ENCODE data around the gene VBP1. TPM values are rescaled to one million over a fixed set of nuclear protein-coding genes. Genes with fewer than 3 reads are reported as not detected.

Gene VBP1
- total RNA-seq, 1 experiment from 2014 or later = 50.5 TPM

- ATAC-seq = no peak
- ChIA-PET CTCF (no interaction called here), POLR2A (no interaction called here)
- DNase-seq (ENCODE audit: low spot score) = no peak
- H3K27me3 Mint-ChIP-seq (ENCODE audit: low read depth) = no peaks in the 10 kb centered on the region
- no peaks in the 10 kb centered on the region for H3K9me3 Mint-ChIP-seq
- no peak for TF ChIP-seq NR2C2 (CRISPR knock-in tag; IDR thresholded peaks at IDR 0.05)
- TF ChIP-seq SOX15 (CRISPR knock-in tag; IDR thresholded peaks at IDR 0.05) = no peak
- TF ChIP-seq EMX1 (CRISPR knock-in tag; IDR thresholded peaks at IDR 0.05) = no peak
- TF ChIP-seq AFF4 (CRISPR knock-in tag; IDR thresholded peaks at IDR 0.05; ENCODE audit: borderline replicate concordance) = no peak
- no peak for TF ChIP-seq NFATC4 (CRISPR knock-in tag; IDR thresholded peaks at IDR 0.05)
- TF ChIP-seq FOXK1 (CRISPR knock-in tag; IDR thresholded peaks at IDR 0.05) = no peak
- no peak for TF ChIP-seq ZSCAN18 (CRISPR knock-in tag; IDR thresholded peaks at IDR 0.05)
- TF ChIP-seq NFE2L1 (CRISPR knock-in tag; IDR thresholded peaks at IDR 0.05) = no peak
- no peak for TF ChIP-seq CBFB (CRISPR knock-in tag; IDR thresholded peaks at IDR 0.05; ENCODE audit: low read depth)
- no peak for TF ChIP-seq PRDM15 (CRISPR knock-in tag; IDR thresholded peaks at IDR 0.05)
- no peak for TF ChIP-seq IRF1 (CRISPR knock-in tag; IDR thresholded peaks at IDR 0.05)
- no peak for TF ChIP-seq PRRX2 (CRISPR knock-in tag; IDR thresholded peaks at IDR 0.05)
- no peak for TF ChIP-seq MAX (CRISPR knock-in tag; IDR thresholded peaks at IDR 0.05)
- TF ChIP-seq ZNF671 (CRISPR knock-in tag; IDR thresholded peaks at IDR 0.05) = no peak
- no peak for TF ChIP-seq NFYB (CRISPR knock-in tag; conservative IDR thresholded peaks at IDR 0.05; ENCODE audit: low read depth)
- TF ChIP-seq CTCF (IDR thresholded peaks at IDR 0.05) = no peak
- TF ChIP-seq JUN (CRISPR knock-in tag; IDR thresholded peaks at IDR 0.05) = no peak
- TF ChIP-seq TP53 (CRISPR knock-in tag; IDR thresholded peaks at IDR 0.05) = no peak
- no peak for TF ChIP-seq ZBTB43 (CRISPR knock-in tag; IDR thresholded peaks at IDR 0.05)
- TF ChIP-seq ATF2 (CRISPR knock-in tag; IDR thresholded peaks at IDR 0.05; ENCODE audit: borderline replicate concordance, low read depth) = no peak
- no peaks in the 10 kb centered on the region for H3K4me1 Mint-ChIP-seq
- peaks cover 41% of the 10 kb centered on the region for H3K36me3 Mint-ChIP-seq
- no peak overlapping the region; the same call in 1 of the 2 replicates for H3K27ac Mint-ChIP-seq
- no peak overlapping the region for H3K4me3 Mint-ChIP-seq
Observed at GRCh38 chrX:155231163-155231562, 14.9 kb downstream of the VBP1 start.

Data from WTC11 (cell line).